Naive thymus-derived CD4-positive, alpha-beta T cell (primary cell): ENCODE data around the gene TGFBR3. TPM values are rescaled to one million over a fixed set of nuclear protein-coding genes. Genes with fewer than 3 reads are reported as not detected.
A peak's percentile ranks its signal among the peaks of the same experiment; 100 is the strongest.

Source experiments
- ATAC-seq: fragments of 150-1000 bp; cut with Tn5 transposase; 2 replicates; pipeline ENCODE4 v1.10.0; 2021; ENCODE audit warnings: mild to moderate bottlenecking, moderate library complexity
- CTCF ChIA-PET: fragments of 350-600 bp; sonication (Branson Sonifier 250); formaldehyde crosslinking; loops from one replicate; lab custom pipeline; 2021; ENCODE audit warnings: antibody characterized with exemption; lab: Charles Lee
- POLR2A ChIA-PET: fragments of 350-600 bp; sonication (Branson Sonifier 250); formaldehyde crosslinking; loops from one replicate; lab custom pipeline; 2021; ENCODE audit warnings: antibody characterized with exemption, inconsistent platforms; lab: Charles Lee
- DNase-seq, 9 donors: peaks; one replicate each; pipeline versions ENCODE4 v3.0.0 to v3.0.0-alpha.2; 2020 to 2022; ENCODE audit warnings: mixed read lengths in 1 of 9
- H3K27ac ChIP-seq: one replicate; pipeline ENCODE4 v1.7.0; 2013; ENCODE audit warnings: mild to moderate bottlenecking, low read depth, low read length, moderate library complexity
- H3K27me3 ChIP-seq, 2 donors: one replicate each; pipeline ENCODE4 v1.7.0; 2013; ENCODE audit warnings: low read length in 2 of 2, mild to moderate bottlenecking in 2 of 2, moderate library complexity in 2 of 2; ENCODE audit not compliant: control insufficient read depth in 2 of 2, insufficient read depth in 2 of 2
- H3K36me3 ChIP-seq, 3 experiments: 1 replicate in 2 of 3; 2 replicates in 1 of 3; pipeline ENCODE4 v1.7.0; 2013; ENCODE audit warnings: low read length in 3 of 3, mild to moderate bottlenecking in 3 of 3, moderate library complexity in 1 of 3; ENCODE audit not compliant: insufficient read depth in 3 of 3, control insufficient read depth in 2 of 3
- H3K4me1 ChIP-seq, 2 donors: one replicate each; pipeline ENCODE4 v1.7.0; 2013; ENCODE audit warnings: low read length in 2 of 2, mild to moderate bottlenecking in 2 of 2, moderate library complexity in 1 of 2; ENCODE audit not compliant: control insufficient read depth in 2 of 2, insufficient read depth in 2 of 2
- H3K4me3 ChIP-seq: 2 replicates; pipeline ENCODE4 v1.7.0; 2013; ENCODE audit warnings: mild to moderate bottlenecking, low read length
- H3K9me3 ChIP-seq, 3 experiments: 1 replicate in 2 of 3; 2 replicates in 1 of 3; pipeline ENCODE4 v1.7.0; 2013; ENCODE audit warnings: low read length in 3 of 3; ENCODE audit not compliant: control insufficient read depth in 2 of 3
- H3K27ac Mint-ChIP-seq, 9 donors: one replicate each; pipeline ENCODE4 v1.8.0; 2020 to 2022; ENCODE audit warnings: mixed read lengths in 9 of 9, mild to moderate bottlenecking in 8 of 9, moderate library complexity in 5 of 9, inconsistent platforms in 2 of 9
- H3K27me3 Mint-ChIP-seq, 5 donors: one replicate each; pipeline ENCODE4 v1.8.0; 2021 to 2022; ENCODE audit warnings: mixed read lengths in 5 of 5, mild to moderate bottlenecking in 1 of 5
- H3K36me3 Mint-ChIP-seq, 5 donors: one replicate each; pipeline ENCODE4 v1.8.0; 2020 to 2022; ENCODE audit warnings: mixed read lengths in 5 of 5, mild to moderate bottlenecking in 3 of 5, inconsistent platforms in 1 of 5
- H3K4me1 Mint-ChIP-seq, 7 donors: one replicate each; pipeline ENCODE4 v1.8.0; 2020 to 2022; ENCODE audit warnings: mixed read lengths in 7 of 7, mild to moderate bottlenecking in 3 of 7, inconsistent platforms in 1 of 7
- H3K4me3 Mint-ChIP-seq, 10 donors: one replicate each; pipeline ENCODE4 v1.8.0; 2020 to 2022; ENCODE audit warnings: mild to moderate bottlenecking in 10 of 10, mixed read lengths in 10 of 10, moderate library complexity in 6 of 10, inconsistent platforms in 2 of 10
- H3K9me3 Mint-ChIP-seq, 11 donors: one replicate each; pipeline ENCODE4 v1.8.0; 2020 to 2022; ENCODE audit warnings: mixed read lengths in 11 of 11, mild to moderate bottlenecking in 4 of 11, inconsistent platforms in 1 of 11, moderate library complexity in 1 of 11
- intact Hi-C, 2 donors: fragments of 100-400 bp; cut with micrococcal nuclease; formaldehyde crosslinking; loops; one replicate each; pipeline ENCODE4 v1.15.1; 2023
- polyA plus RNA-seq, 2 donors: library from polyadenylated mRNA; unstranded; fragments of 300-500 nt; fragmentation: Illumina TruSeq; gene quantifications; one replicate each; pipeline ENCODE4 v1.2.3, GENCODE V29; 2021
- total RNA-seq, 6 experiments: library from RNA in 5 of 6; stranded (reverse) in 5 of 6; gene quantifications; 1 replicate in 5 of 6; 2 replicates in 1 of 6; pipeline ENCODE4 v1.2.3 and lab custom pipeline; 2021 to 2026

Gene TGFBR3
- total and polyA plus RNA-seq, 7 experiments from 2014 or later: 9.4 to 36.3 (median 11.4) TPM

DNA sequence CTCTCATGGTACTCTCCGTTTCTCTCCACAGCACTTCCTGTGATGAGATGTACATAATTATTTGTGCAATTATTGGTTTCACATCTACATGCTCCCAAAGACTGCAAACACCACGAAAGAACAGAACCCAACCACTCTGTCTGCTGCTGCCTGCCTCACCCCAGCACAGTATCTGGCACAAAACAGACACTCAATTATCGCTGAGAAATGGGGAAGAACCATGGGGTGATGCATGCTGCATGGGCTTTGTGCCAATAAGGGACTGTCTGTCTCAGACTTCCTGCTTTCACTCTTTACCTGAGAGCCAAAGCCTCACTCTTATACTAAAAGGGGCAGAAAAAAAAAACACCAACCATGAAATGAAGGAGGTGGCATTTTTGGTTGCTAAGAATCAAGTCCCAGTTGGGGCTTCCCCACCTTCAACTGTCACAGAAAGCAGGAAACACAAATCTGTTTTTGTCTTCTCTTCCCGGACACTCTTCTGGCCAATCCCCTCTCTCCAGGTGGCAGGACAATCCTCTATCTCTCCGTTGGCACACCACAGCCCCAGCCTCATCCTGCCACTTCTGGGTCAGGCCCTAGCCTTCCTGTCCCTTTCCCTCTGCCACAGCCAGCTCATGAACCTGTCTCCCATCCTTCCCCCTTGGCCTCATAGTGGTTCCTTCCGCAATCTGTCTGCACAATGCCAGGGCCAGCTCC is 82.0 kb downstream of the TGFBR3 start:
- Histone ChIP-seq H3K27ac (peak overlapping the region; percentile 99), H3K27me3 (no peaks in the 10 kb centered on the region), H3K4me3 (peak overlapping the region; percentile 48), H3K36me3 (no peaks in the 10 kb centered on the region), H3K4me1 (peaks cover 27 to 33% of the 10 kb centered on the region in 2 donors), H3K9me3 (no peaks in the 10 kb centered on the region)
- ATAC-seq (peak; percentile 69), DNase-seq (peak; percentile 41 to 93 (median 90))
- peak overlapping the region; percentile 96 to 100 (median 98) for H3K27ac Mint-ChIP-seq
- ChIA-PET POLR2A (interaction anchor here (0.7 to 4.3 kb wide), 9 partner anchors 9 to 1030 kb away, joined by 3 to 23 read pairs (median 3); partner anchors contain the start of gene RPL5), CTCF (interaction anchor here (1.0 kb wide), 2 partner anchors 8 to 13 kb away, joined by 4 read pairs; no protein-coding TSS in a partner anchor)
- peak overlapping the region; percentile 67 to 90 (median 78) for H3K4me3 Mint-ChIP-seq
- H3K9me3 Mint-ChIP-seq: peaks cover 0 to 6% (median 0%) of the 10 kb centered on the region in 11 donors
- H3K36me3 Mint-ChIP-seq: peaks cover 0 to 21% (median 0%) of the 10 kb centered on the region in 5 donors
- peaks cover 0 to 15% (median 0%) of the 10 kb centered on the region in 5 donors for H3K27me3 Mint-ChIP-seq
- peaks cover 34 to 71% (median 49%) of the 10 kb centered on the region in 7 donors for H3K4me1 Mint-ChIP-seq
- intact Hi-C loops: loop anchor here (1.0 to 10.0 kb wide), 23 partner anchors 13 to 1541 kb away; partner anchors contain the start of genes GFI1 (in 2 of the 2), GLMN (in 2 of the 2), RPAP2 (in 2 of the 2) and BTBD8 (in 1 of the 2)

DNA sequence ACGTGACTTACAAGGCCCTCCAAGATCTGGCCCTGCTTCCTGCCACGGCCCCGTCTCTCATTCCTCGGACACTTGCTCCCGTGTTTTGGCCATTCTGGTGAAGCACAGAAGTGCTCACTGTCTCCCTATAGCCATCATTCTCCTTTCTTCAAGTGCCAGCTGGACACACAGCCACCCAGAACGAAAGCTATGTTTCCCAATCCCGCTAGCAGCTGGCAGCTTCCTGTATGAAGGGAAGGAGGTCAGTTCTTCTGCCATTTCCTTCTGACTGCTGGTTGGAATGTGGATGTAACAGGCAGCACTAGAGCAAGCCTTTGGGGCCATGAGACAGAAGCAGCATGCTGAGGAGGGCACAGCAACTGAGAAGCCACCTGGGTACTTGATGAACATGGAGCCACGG is 82.8 kb downstream of the TGFBR3 start:
- ChIA-PET POLR2A (interaction anchor here (0.6 to 4.3 kb wide), 5 partner anchors 10 to 291 kb away, joined by 3 to 23 read pairs (median 4); no protein-coding TSS in a partner anchor), CTCF (interaction anchor here (1.2 kb wide), 1 partner anchor 1191 kb away, joined by 3 read pairs; no protein-coding TSS in a partner anchor)
- Mint-ChIP-seq H3K4me1 (peaks cover 33 to 78% (median 48%) of the 10 kb centered on the region in 7 donors), H3K27ac (peak overlapping the region; percentile 96 to 100 (median 98)), H3K4me3 (peak overlapping the region in 7 of 10 donors; percentile 3 to 81 (median 75)), H3K9me3 (peaks cover 0 to 6% (median 0%) of the 10 kb centered on the region in 11 donors), H3K27me3 (peaks cover 0 to 15% (median 0%) of the 10 kb centered on the region in 5 donors), H3K36me3 (peaks cover 0 to 21% (median 0%) of the 10 kb centered on the region in 5 donors)
- Histone ChIP-seq H3K27me3 (no peaks in the 10 kb centered on the region), H3K27ac (peak overlapping the region; percentile 99), H3K4me1 (peaks cover 27 to 34% of the 10 kb centered on the region in 2 donors), H3K4me3 (peak overlapping the region; percentile 48), H3K36me3 (no peaks in the 10 kb centered on the region), H3K9me3 (no peaks in the 10 kb centered on the region)
- DNase-seq (peak in 1 of 9 donors; percentile 5), ATAC-seq (no peak)
- intact Hi-C loops: loop anchor here (2.0 to 10.0 kb wide), 7 partner anchors 106 to 1162 kb away; partner anchors contain the start of genes GLMN (in 2 of the 2), RPAP2 (in 2 of the 2), DIPK1A (in 1 of the 2) and GFI1 (in 1 of the 2)

DNA sequence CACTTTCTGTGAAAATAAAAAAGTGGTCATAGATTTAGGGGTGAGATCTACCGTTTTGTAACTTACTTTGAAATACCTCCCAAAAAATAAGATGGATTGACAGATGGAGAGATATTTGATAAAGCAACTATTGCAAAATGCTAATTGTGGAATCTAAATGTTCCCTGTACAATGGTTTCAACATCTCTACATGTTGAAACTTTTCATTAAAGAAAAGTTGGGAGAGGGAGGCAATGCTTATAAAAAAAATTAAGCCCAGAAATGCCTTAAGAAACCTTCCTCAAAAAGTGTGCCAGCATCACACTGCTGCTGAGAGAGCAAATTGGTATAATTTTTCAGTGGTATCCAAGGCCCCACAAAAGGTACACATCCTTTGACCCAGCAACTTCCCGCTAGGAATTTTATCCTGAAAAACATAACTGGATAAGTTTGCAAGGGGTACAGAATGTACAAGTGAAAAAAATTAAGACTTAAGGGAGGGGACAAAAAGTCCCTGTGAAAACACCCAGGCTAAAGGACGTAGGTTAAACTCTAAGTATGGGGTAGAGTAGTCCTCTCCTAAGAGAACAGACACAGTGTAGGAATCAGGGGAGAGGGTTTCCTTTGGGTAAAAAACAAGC is 84.3 kb downstream of the TGFBR3 start:
- H3K4me1 Mint-ChIP-seq: peaks cover 35 to 73% (median 48%) of the 10 kb centered on the region in 7 donors
- Histone ChIP-seq H3K36me3 (no peaks in the 10 kb centered on the region), H3K4me1 (peaks cover 27 to 34% of the 10 kb centered on the region in 2 donors), H3K27ac (no peak overlapping the region), H3K4me3 (no peak overlapping the region), H3K9me3 (no peaks in the 10 kb centered on the region), H3K27me3 (no peaks in the 10 kb centered on the region)
- H3K27ac Mint-ChIP-seq: peak overlapping the region; percentile 66 to 100 (median 97)
- H3K4me3 Mint-ChIP-seq: peak overlapping the region in 1 of 10 donors; percentile 10
- POLR2A ChIA-PET: no interaction called here
- H3K27me3 Mint-ChIP-seq: peaks cover 0 to 10% (median 0%) of the 10 kb centered on the region in 5 donors
- peaks cover 0 to 6% (median 0%) of the 10 kb centered on the region in 11 donors for H3K9me3 Mint-ChIP-seq
- no peak for ATAC-seq
- CTCF ChIA-PET: interaction anchor here (0.6 kb wide), 2 partner anchors 20 to 411 kb away, joined by 3 to 6 read pairs; no protein-coding TSS in a partner anchor
- DNase-seq: no peak
- peaks cover 0 to 17% (median 4%) of the 10 kb centered on the region in 5 donors for H3K36me3 Mint-ChIP-seq
- intact Hi-C loops: loop anchor here (2.0 to 10.0 kb wide), 7 partner anchors 104 to 1163 kb away; partner anchors contain the start of genes GLMN (in 2 of the 2), RPAP2 (in 2 of the 2), DIPK1A (in 1 of the 2) and GFI1 (in 1 of the 2)

DNA sequence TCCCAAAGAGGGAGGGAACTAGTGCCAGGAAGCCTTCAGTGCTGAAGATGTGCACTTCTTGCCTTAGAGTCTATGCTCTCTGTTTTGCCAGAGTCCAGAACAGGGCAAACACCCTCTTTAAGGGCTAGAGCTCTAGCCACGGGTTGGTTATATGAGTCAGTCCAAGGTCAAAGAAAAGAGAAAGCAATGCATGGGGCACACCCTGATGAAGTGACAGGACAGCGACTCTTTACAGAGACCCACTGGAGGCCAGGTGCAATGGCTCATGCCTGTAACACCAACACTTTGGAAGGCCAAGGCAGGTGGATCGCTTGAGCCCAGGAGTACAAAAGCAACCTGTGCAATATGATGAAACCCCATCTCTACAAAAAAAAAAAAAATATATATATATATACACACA is 86.1 kb downstream of the TGFBR3 start:
- ATAC-seq: no peak
- ChIA-PET CTCF (no interaction called here), POLR2A (interaction anchor here (0.9 kb wide), 1 partner anchor 85 kb away, joined by 3 read pairs; no protein-coding TSS in a partner anchor)
- DNase-seq: no peak
- Histone ChIP-seq H3K27ac (no peak overlapping the region), H3K9me3 (no peaks in the 10 kb centered on the region), H3K4me3 (no peak overlapping the region), H3K36me3 (peaks cover 0 to 10% (median 0%) of the 10 kb centered on the region in 3 experiments), H3K4me1 (peaks cover 19 to 26% of the 10 kb centered on the region in 2 donors), H3K27me3 (no peaks in the 10 kb centered on the region)
- H3K27me3 Mint-ChIP-seq: peaks cover 0 to 4% (median 0%) of the 10 kb centered on the region in 5 donors
- peaks cover 0 to 31% (median 9%) of the 10 kb centered on the region in 5 donors for H3K36me3 Mint-ChIP-seq
- peaks cover 28 to 55% (median 35%) of the 10 kb centered on the region in 7 donors for H3K4me1 Mint-ChIP-seq
- intact Hi-C loops: loop anchor here (5.0 to 10.0 kb wide), 6 partner anchors 103 to 1165 kb away; partner anchors contain the start of genes GLMN (in 2 of the 2), RPAP2 (in 2 of the 2), DIPK1A (in 1 of the 2) and GFI1 (in 1 of the 2)
- H3K4me3 Mint-ChIP-seq: no peak overlapping the region
- H3K27ac Mint-ChIP-seq: peak overlapping the region in 3 of 9 donors; percentile 36 to 57 (median 43)
- peaks cover 0 to 6% (median 0%) of the 10 kb centered on the region in 11 donors for H3K9me3 Mint-ChIP-seq

DNA sequence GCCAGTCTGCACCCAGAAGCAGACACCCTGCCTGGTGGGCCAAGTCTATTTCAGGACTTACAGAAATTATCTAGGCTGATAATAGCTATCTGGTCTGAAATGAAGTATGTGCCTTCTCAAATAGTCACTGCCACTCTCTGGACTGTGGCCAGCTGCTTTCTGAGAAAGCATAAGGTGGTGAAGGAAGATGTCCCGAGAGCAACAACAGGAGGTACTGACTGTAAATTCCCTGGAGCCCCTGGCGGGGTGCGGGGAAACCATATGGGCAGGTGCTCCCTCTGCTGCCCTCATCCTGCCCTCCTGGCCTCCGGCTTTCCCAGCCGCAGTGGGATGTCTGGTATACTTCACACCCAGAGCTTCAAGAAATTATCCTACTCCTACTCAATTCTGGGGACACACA is 86.8 kb downstream of the TGFBR3 start:
- Histone ChIP-seq H3K27ac (no peak overlapping the region), H3K4me1 (peaks cover 14 to 21% of the 10 kb centered on the region in 2 donors), H3K4me3 (no peak overlapping the region), H3K27me3 (no peaks in the 10 kb centered on the region), H3K36me3 (peaks cover 0 to 10% (median 0%) of the 10 kb centered on the region in 3 experiments), H3K9me3 (no peaks in the 10 kb centered on the region)
- CTCF ChIA-PET: interaction anchor here (0.6 kb wide), 1 partner anchor 10 kb away, joined by 3 read pairs; no protein-coding TSS in a partner anchor
- Mint-ChIP-seq H3K4me1 (peaks cover 21 to 48% (median 28%) of the 10 kb centered on the region in 7 donors), H3K36me3 (peaks cover 0 to 38% (median 15%) of the 10 kb centered on the region in 5 donors), H3K9me3 (peaks cover 0 to 6% (median 0%) of the 10 kb centered on the region in 11 donors), H3K4me3 (no peak overlapping the region), H3K27me3 (peaks cover 0 to 6% (median 0%) of the 10 kb centered on the region in 5 donors), H3K27ac (peak overlapping the region in 3 of 9 donors; percentile 32 to 57 (median 36))
- POLR2A ChIA-PET: no interaction called here
- ATAC-seq: no peak
- intact Hi-C loops: no loop called here
- DNase-seq: no peak
